Stimulated activated CD4-positive, alpha-beta T cell treated with anti-CD3 and anti-CD28 coated beads, Interleukin-2, amount 100 ng/mL, for 4 hours (primary cell): ENCODE results near the gene SERPINF2.
"Not testable (repeated sequence)": the region's sequence is repeated elsewhere in the genome, so short reads cannot be mapped to it uniquely, and the experiment has no call there.

ENCODE experiments used
- DNase-seq: peaks from one replicate; pipeline ENCODE4 v3.0.0-alpha.2; 2020; ENCODE audit warnings: low read depth

Gene SERPINF2

DNA sequence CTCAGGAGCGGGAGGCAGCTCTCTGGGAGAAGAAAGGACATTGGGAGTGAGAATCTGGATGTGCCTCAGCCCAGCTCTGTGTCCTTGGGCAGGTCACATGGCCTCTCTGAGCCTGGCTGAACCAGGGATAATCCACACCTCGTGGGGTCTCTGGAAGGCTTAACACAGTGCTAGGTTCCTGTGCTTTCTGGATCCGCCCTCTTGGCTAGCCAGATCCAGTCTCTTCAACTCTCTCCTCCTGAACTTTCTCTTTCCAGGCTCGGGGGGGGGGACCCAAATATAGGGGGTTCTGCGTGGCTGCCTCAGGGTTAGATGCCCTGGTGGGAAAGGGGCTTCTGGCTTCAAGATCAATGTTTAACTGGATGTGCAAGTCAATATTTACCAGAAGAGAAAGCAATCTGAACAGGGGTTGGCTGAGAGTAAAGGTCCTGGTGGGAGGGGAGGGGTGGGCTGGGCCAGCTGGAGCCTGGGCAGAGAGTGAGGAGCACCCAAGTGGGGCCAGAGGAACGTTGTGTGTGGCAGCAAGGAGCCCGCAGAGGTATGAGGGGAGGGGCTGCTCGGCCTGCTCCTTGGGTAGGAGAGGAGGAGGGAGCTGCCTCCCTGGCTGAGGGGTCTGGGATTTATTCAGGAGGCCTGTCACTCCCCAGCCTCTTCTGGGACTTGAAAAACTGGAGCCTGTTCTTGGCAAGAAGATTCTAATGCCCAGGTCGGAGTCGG is at the start of gene SERPINF2:
SERPINF2 (plus strand) TSS at position 501 of the 717 bp plus-strand sequence. CDS start 2,125 bp downstream, outside the sequence.
- no peak for DNase-seq

DNA sequence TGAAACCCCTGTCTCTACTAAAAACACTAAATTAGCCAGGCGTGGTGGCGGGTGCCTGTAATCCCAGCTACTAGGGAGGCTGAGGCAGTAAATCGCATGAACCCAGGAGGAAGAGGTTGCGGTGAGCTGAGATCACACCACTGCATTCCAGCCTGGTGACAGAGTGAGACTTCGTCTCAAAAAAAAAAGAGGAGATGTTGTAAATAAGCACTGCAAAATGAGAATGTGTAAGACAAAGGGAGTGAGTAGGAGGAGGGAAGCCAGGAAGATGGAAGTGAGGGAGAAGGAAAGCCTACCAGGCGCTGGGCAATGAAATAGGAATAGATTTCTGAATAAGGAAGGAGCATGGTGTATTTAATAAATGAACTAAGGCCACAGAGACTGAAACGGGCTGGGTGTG is 49.3 kb upstream of the SERPINF2 start:
- no peak for DNase-seq

DNA sequence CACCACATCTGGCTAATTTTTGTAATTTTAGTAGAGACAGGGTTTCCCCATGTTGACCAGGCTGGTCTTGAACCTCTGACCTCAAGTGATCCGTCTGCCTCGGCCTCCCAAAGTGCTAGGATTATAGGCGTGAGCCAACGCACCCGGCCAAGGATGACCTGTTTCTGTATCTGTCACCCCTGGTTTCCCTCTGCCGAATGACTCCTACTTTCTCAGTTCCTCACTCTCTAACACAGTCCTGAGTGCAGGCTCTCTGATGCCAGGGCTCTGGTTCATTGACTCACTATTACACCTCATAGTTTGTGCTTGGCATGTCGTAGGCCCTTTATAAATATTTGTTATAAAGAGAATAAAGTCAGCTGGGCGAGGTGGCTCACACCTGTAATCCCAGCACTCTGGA is 47.3 kb upstream of the SERPINF2 start:
- no peak for DNase-seq

DNA sequence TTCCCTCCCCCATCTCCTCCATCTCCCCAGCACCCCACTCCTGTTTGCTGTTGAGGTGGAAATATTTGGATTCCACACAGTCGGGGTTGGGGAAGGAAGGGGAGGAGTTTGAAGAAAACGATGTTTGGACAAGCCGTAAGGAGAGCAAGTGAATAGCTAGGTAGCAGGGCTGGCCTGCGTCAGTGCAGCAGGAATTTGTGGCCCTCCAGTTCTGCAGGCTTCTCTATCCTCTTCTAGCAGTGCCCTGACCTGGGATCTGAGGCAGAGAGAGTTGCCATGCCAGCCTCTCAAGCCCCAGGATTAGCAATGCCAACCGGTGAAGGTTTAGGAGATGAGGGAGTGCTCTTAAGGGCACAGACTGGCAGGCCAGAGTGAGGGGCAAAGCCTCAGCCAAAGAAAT is 45.0 kb upstream of the SERPINF2 start:
- DNase-seq: no peak

DNA sequence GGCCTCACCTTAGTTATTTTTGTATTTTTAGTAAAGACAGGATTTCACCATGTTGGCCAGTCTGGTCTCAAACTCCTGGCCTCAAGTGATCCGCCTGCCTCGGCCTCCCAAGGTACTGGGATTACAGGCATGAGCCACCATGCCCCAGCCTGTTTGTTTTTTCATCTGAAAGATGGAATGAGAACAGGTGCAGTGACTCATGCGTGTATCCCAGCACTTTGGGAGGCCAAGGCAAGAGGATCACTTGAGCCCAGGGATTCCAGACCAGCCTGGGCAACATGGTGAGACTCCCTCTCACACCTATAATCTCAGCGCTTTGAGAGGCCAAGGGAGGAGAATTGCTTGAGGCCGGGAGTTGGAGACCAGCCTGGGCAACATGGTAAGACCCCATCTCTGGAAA is 42.8 kb upstream of the SERPINF2 start:
- DNase-seq: not testable (repeated sequence)

GRCh38 chr17:1703063-1703462 is 39.6 kb upstream of the SERPINF2 start:
- DNase-seq: no peak

- DNase-seq: no peak
These were observed 37.7 kb upstream of the SERPINF2 start for GRCh38 chr17:1705004-1705403.

GRCh38 chr17:1707107-1707506 is 35.6 kb upstream of the SERPINF2 start:
- DNase-seq: no peak

- DNase-seq: not testable (repeated sequence)
These were observed 33.8 kb upstream of the SERPINF2 start for GRCh38 chr17:1708791-1709346.

- no peak for DNase-seq
These were observed 33.2 kb upstream of the SERPINF2 start for GRCh38 chr17:1709403-1709951.

GRCh38 chr17:1709971-1710806 is 32.5 kb upstream of the SERPINF2 start, which contains the start of gene TLCD2:
Gene TLCD2, minus strand, starts transcription at chr17:1710377. Its CDS starts 135 bp downstream, at chr17:1710242.
- DNase-seq: no peak

DNA sequence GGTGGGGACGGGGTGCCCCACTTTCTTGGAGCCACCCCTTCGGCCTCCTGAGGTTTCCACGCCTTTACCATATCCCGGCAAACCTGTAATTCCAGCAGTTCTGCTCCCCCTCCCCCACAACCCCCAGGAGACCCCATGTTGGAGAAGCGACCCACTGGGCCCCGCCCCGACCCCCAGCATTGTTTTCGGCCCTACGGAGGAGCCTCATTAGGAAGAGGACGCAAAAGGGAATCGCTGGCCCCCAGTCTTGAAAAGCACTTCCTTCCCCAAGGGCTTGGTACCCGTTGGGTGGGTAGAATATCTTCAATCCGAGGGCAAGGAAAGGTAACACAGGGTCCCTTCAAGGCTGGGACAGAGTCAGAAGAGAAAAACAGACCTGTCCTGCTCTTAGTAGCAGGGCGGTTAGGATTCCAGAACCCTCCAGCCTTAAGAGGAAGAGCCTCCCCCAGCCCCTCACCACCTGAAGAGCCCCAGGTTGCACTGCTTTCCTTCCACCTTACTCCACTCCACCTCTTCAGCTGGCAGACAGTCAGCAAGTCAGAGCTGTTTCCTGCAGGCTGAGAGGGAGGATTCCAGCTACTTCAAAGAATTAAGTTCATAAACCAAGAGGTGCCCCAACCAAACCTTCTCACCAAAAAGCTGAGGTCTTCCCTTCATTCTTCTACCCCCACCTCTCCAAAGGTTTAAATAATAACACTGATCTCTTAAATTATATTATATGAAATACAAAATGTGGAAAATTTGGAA is 31.7 kb upstream of the SERPINF2 start:
- DNase-seq: no peak

DNA sequence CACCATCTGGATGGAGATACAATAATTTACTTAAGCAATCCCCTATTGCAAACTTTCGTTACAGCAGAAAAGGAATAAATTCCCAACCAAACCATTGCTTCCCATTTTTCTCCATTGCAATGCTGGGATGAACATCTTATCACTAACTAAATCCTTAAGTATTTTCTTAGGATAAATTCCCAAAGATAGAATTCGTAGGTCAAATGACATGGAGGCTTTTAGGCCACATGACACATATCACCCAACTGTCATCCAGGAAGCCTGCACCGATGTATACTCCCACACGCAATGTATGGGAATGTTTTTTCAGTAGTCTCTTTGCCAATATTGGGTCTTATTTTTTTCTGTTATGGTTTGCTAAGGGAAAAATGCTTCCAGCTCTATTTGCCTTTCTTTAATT is 30.9 kb upstream of the SERPINF2 start:
- no peak for DNase-seq

DNA sequence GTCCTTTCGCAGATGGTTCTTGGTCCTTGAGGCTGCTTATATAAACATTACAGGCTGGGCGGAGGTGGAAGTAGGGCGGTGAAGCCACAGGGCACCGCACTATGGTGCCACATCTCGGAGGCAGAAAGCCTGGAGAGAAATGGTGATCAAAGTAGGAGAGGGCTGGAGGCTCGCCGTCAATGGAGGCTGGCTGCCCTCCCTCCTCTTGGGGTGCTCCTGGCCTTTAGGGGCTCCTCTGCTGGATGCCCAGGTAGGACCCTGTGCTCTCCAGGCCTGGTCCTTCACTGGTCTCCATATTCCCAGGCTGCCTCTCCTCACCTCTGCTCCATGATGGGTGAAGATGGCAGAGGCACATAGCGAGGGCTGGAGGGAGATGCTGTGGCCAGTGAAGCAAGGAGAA is 30.4 kb upstream of the SERPINF2 start:
- no peak for DNase-seq

DNA sequence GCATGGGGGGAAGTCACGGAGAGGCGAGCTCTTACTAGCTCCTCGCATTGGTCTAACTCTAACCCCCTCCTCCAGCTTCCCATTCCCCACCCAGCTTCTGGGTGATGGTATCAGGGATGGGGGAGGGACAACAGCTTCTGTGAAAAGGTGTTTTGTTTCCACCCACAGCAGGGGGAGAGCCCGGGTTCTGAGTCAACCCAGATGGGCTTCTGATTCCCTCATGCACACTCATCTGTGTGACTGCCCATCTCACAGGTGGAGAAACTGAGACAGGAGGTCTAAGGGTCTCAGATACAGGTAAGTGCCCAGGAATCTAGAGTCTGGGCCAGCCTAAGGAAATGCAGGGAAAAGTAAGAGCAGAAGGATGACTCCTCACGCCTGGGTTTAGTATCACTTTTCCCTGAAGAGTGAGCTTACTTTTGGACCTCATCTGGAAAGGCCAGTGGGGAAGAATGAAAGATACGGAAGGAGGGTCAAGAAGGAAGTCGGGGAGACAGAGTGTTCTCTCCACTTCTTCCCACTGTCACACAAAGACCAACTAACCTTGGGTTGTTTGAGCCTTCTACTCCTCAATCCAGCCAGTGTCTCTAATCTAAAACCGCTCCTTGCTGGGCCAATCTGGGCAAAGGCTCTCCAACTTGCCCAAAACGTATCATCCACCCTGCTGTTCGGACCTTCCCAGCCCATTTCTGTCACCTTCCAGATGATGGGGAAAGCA is 29.4 kb upstream of the SERPINF2 start:
- DNase-seq: no peak

DNA sequence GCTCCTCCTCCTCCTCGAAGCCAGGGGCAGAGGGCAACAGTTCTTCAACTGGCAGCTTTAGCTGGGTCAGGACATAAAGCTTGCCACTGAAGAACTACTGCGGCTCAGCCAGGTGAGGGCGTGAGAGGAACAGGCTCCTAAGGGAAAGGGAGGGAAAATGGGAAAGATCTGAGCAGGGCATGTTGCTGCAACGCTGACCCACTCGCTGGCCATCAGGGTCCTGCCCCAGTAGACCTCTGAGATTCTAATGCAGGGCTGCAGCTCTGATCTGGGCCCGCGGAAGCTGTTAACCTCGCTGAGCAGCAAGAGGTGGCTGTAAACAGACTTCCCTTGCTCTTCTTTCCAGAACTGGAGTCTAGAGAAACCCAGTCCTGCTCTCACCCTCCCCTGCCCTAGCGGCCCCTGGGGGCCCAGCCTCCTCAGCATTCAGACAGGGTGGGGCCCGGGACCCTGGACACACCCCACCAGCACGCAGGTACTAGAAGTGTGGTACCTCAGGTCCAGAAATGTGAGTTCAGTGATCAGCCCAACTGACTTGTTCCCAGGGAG is 28.7 kb upstream of the SERPINF2 start:
- DNase-seq: no peak

- no peak for DNase-seq
These were observed 28.2 kb upstream of the SERPINF2 start for GRCh38 chr17:1714427-1714979.

- DNase-seq: peak; percentile 30
These were observed 27.5 kb upstream of the SERPINF2 start for GRCh38 chr17:1714980-1715802.

DNA sequence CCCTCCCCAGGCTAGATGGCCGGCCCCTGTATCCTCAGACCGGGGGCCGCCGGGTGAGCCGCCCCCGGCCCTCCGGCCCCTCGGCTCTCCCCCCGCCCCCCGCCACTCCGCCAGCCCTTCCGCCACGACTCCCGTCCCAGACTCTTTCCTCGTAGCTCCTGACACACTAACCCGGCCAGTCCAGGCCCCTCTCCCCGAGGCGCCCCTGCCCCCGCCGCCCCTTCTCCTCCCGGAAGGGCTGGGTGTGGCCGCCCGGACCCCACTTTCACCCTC is 26.9 kb upstream of the SERPINF2 start:
- DNase-seq: no peak
